HG03520 (cell line): Measurements from ENCODE around the gene FLYWCH1.

Experiments
- ATAC-seq: cut with Tn5 transposase; IDR thresholded peaks from one replicate; pipeline ENCODE4 v1.9.1; 2021; ENCODE audit warnings: mild to moderate bottlenecking, moderate library complexity; ENCODE audit not compliant: unreplicated experiment

FLYWCH1 gene

GRCh38 chr16:2911638-2912329 lies at the start of gene FLYWCH1:
FLYWCH1 (plus strand) TSS chr16:2911931; CDS start chr16:2929686, 17,755 bp downstream.
- ATAC-seq = peak; percentile 91

GRCh38 chr16:2865651-2866050 lies 46.1 kb upstream of the FLYWCH1 start:
- ATAC-seq = no peak

GRCh38 chr16:2866431-2866830 lies 45.3 kb upstream of the FLYWCH1 start:
- no peak for ATAC-seq

GRCh38 chr16:2867661-2867986 lies 44.1 kb upstream of the FLYWCH1 start:
- no peak for ATAC-seq

GRCh38 chr16:2867987-2868789 lies 43.5 kb upstream of the FLYWCH1 start:
- peak; percentile 72 for ATAC-seq

- ATAC-seq = no peak
Measured at GRCh38 chr16:2871926-2872325, 39.8 kb upstream of the FLYWCH1 start.

- no peak for ATAC-seq
Measured at GRCh38 chr16:2874032-2874911, 37.5 kb upstream of the FLYWCH1 start.

- peak; percentile 48 for ATAC-seq
Measured at GRCh38 chr16:2874912-2875362, 36.8 kb upstream of the FLYWCH1 start.

- ATAC-seq = no peak
Measured at GRCh38 chr16:2879854-2880508, 31.8 kb upstream of the FLYWCH1 start.

- no peak for ATAC-seq
Measured at GRCh38 chr16:2881783-2882649, 29.7 kb upstream of the FLYWCH1 start.

- peak; percentile 79 for ATAC-seq
Measured at GRCh38 chr16:2882650-2883457, 28.9 kb upstream of the FLYWCH1 start, which contains the start of gene FLYWCH2. FLYWCH2 (plus strand) TSS chr16:2883215; CDS start chr16:2896450, 13,235 bp downstream.

GRCh38 chr16:2883458-2883908 lies 28.2 kb upstream of the FLYWCH1 start:
- no peak for ATAC-seq

- no peak for ATAC-seq
Measured at GRCh38 chr16:2884041-2884451, 27.7 kb upstream of the FLYWCH1 start.

- ATAC-seq = no peak
Measured at GRCh38 chr16:2894231-2894630, 17.5 kb upstream of the FLYWCH1 start.

- ATAC-seq = no peak
Measured at GRCh38 chr16:2895813-2896212, 15.9 kb upstream of the FLYWCH1 start.

GRCh38 chr16:2896480-2897010 lies 15.2 kb upstream of the FLYWCH1 start:
- no peak for ATAC-seq

- no peak for ATAC-seq
Measured at GRCh38 chr16:2897110-2897509, 14.6 kb upstream of the FLYWCH1 start.

- ATAC-seq = no peak
Measured at GRCh38 chr16:2898831-2899563, 12.7 kb upstream of the FLYWCH1 start.
